Activated CD8-positive, alpha-beta memory T cell treated with anti-CD3 and anti-CD28 coated beads for 1 hour (primary cell): Measurements from ENCODE around the gene FAM170B.

ENCODE experiments used
- DNase-seq, 2 donors: peaks; one replicate each; pipeline ENCODE4 v3.0.0-alpha.2; 2020; ENCODE audit warnings: low read depth in 1 of 2; ENCODE audit errors: extremely low read depth in 1 of 2

Gene FAM170B

GRCh38 chr10:49109669-49110340 is 24.0 kb downstream of the FAM170B start:
- no peak for DNase-seq

- no peak for DNase-seq
These were observed 25.2 kb downstream of the FAM170B start for GRCh38 chr10:49108656-49109055.

GRCh38 chr10:49107887-49108267 is 25.9 kb downstream of the FAM170B start:
- no peak for DNase-seq

- DNase-seq, result no peak
These were observed 26.5 kb downstream of the FAM170B start for GRCh38 chr10:49107111-49107886.

GRCh38 chr10:49106451-49106850 is 27.4 kb downstream of the FAM170B start:
- DNase-seq, result no peak

- DNase-seq, result no peak
These were observed 28.7 kb downstream of the FAM170B start for GRCh38 chr10:49105076-49105475.

GRCh38 chr10:49104323-49104722 is 29.5 kb downstream of the FAM170B start:
- DNase-seq, result no peak

GRCh38 chr10:49103761-49104160 is 30.1 kb downstream of the FAM170B start:
- no peak for DNase-seq

GRCh38 chr10:49099046-49099445 is 34.8 kb downstream of the FAM170B start:
- DNase-seq, result no peak

GRCh38 chr10:49096890-49097445 is 36.9 kb downstream of the FAM170B start:
- no peak for DNase-seq

GRCh38 chr10:49094646-49095045 is 39.2 kb downstream of the FAM170B start:
- DNase-seq, result no peak

GRCh38 chr10:49093922-49094321 is 39.9 kb downstream of the FAM170B start:
- no peak for DNase-seq

GRCh38 chr10:49092477-49092876 is 41.3 kb downstream of the FAM170B start:
- no peak for DNase-seq

- no peak for DNase-seq
These were observed 42.2 kb downstream of the FAM170B start for GRCh38 chr10:49091450-49092210.

GRCh38 chr10:49090696-49091380 is 43.0 kb downstream of the FAM170B start:
- DNase-seq, result no peak

- no peak for DNase-seq
These were observed 43.6 kb downstream of the FAM170B start for GRCh38 chr10:49090189-49090575.

- no peak for DNase-seq
These were observed 44.1 kb downstream of the FAM170B start for GRCh38 chr10:49089557-49090188.

GRCh38 chr10:49089152-49089551 is 44.7 kb downstream of the FAM170B start:
- DNase-seq, result no peak

- no peak for DNase-seq
These were observed 46.9 kb downstream of the FAM170B start for GRCh38 chr10:49086889-49087288.

GRCh38 chr10:49083261-49083660 is 50.6 kb downstream of the FAM170B start:
- DNase-seq, result no peak
